Thoracic aorta (tissue), 2 donors: Measurements from ENCODE around the gene SNRK. TPM values are rescaled to one million over a fixed set of nuclear protein-coding genes. Genes with fewer than 3 reads are reported as not detected.

ENCODE experiments used
- ATAC-seq: fragments of 150-250 bp; one replicate; pipeline ENCODE4 v1.8.0; 2017; ENCODE audit warnings: low read depth; ENCODE audit not compliant: insufficient number of reproducible peaks, low FRiP score
- DNase-seq: peaks from one replicate; pipeline ENCODE4 v3.0.0-alpha.2; 2020; ENCODE audit warnings: low spot score
- H3K27ac ChIP-seq, 2 donors: fragments of 200-600 bp; sonication (generic); 1 replicate in 1 of 2; 2 replicates in 1 of 2; pipeline ENCODE4 v1.5.1; 2016; ENCODE audit warnings: mild to moderate bottlenecking in 2 of 2, moderate library complexity in 2 of 2
- H3K27me3 ChIP-seq: fragments of 200-600 bp; sonication (generic); replicated peaks from 2 replicates; pipeline ENCODE4 v1.6.0; 2016; ENCODE audit warnings: mild to moderate bottlenecking; ENCODE audit not compliant: insufficient read depth
- H3K36me3 ChIP-seq: fragments of 200-600 bp; sonication (generic); one replicate; pipeline ENCODE4 v1.5.1; 2016
- H3K4me1 ChIP-seq, 2 donors: fragments of 200-600 bp; sonication (generic); 1 replicate in 1 of 2; 2 replicates in 1 of 2; pipeline versions ENCODE4 v1.5.1 to v1.6.0; 2016; ENCODE audit warnings: low read depth in 2 of 2, mild to moderate bottlenecking in 1 of 2; ENCODE audit not compliant: control insufficient read depth in 1 of 2
- H3K4me3 ChIP-seq: fragments of 200-600 bp; sonication (generic); 2 replicates; pipeline ENCODE4 v1.5.1; 2016; ENCODE audit warnings: mild to moderate bottlenecking
- H3K9me3 ChIP-seq: fragments of 200-600 bp; sonication (generic); 2 replicates; pipeline ENCODE4 v1.5.1; 2016
- CTCF ChIP-seq: fragments of 200-600 bp; sonication (generic); IDR thresholded peaks from one replicate; pipeline ENCODE4 v1.5.1; 2019; ENCODE audit warnings: antibody characterized with exemption
- total RNA-seq, 2 donors: library from RNA; depleted of rRNA; stranded (reverse); fragments of >200 nt; gene quantifications; one replicate each; pipeline versions ENCODE4 v1.1.0 to v1.2.3, GENCODE V29; 2016

SNRK gene
- total RNA-seq, 2 donors from 2014 or later = 26.5 to 82.6 TPM

DNA sequence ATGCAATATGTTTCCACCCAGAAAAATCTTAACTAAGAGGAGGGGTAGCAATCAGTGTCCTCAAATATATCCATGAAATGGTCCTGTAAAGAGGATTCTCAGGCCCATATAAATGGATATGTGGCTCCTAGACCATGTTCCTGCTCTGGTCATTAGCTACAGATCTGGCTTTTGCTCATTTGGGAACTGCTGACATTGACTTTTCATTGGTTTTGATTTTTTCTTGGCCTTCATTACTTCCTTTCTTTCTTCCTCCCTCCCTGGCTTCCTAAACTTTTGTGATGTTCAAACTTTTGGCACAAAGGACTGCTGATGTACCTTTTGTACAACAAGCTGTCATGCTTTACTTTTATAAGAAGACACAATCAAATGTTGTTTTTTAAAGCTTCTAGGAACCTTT, 41.6 kb upstream of the SNRK start:
- TF ChIP-seq CTCF = no peak
- Histone ChIP-seq H3K9me3 (no peaks in the 10 kb centered on the region), H3K27me3 (no peaks in the 10 kb centered on the region), H3K36me3 (no peaks in the 10 kb centered on the region), H3K4me3 (no peak overlapping the region), H3K27ac (no peak overlapping the region), H3K4me1 (no peaks in the 10 kb centered on the region)
- DNase-seq (no peak), ATAC-seq (no peak)

DNA sequence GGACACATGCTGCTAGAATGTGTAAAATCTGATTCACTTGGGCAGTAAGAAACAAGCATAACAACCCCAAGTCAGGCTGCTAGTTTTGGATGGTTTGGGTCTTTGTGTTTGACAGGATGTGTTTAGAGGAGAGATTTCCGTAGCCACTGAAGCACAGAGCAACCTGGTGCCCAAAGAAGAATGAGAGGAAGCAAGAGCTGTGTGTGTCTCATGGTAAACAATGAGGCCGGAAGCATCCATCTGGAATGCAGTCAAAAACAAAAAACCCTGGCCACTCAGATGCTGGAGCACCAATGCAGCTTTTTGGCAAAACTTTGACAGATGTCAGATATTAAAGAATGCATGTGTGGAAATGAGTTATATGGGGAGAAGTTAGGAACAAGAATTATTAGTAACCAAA, 39.4 kb upstream of the SNRK start:
- no peak overlapping the region for H3K27ac ChIP-seq
- no peak for TF ChIP-seq CTCF
- no peak overlapping the region for H3K4me3 ChIP-seq
- DNase-seq (no peak), ATAC-seq (no peak)
- H3K36me3 ChIP-seq = no peaks in the 10 kb centered on the region
- no peaks in the 10 kb centered on the region for H3K27me3 ChIP-seq
- no peaks in the 10 kb centered on the region for H3K4me1 ChIP-seq
- no peaks in the 10 kb centered on the region for H3K9me3 ChIP-seq

- no peaks in the 10 kb centered on the region for H3K4me1 ChIP-seq
- no peak for DNase-seq
- ATAC-seq = no peak
- no peak for TF ChIP-seq CTCF
- H3K27ac ChIP-seq = no peak overlapping the region
- no peak overlapping the region for H3K4me3 ChIP-seq
- H3K9me3 ChIP-seq = no peaks in the 10 kb centered on the region
- no peaks in the 10 kb centered on the region for H3K36me3 ChIP-seq
- no peaks in the 10 kb centered on the region for H3K27me3 ChIP-seq
These were observed 38.7 kb upstream of the SNRK start for GRCh38 chr3:43247561-43248184.

- no peak for ATAC-seq
- H3K36me3 ChIP-seq = no peaks in the 10 kb centered on the region
- H3K4me3 ChIP-seq = no peak overlapping the region
- no peak for TF ChIP-seq CTCF
- no peak for DNase-seq
- no peaks in the 10 kb centered on the region for H3K27me3 ChIP-seq
- no peak overlapping the region for H3K27ac ChIP-seq
- H3K4me1 ChIP-seq = no peaks in the 10 kb centered on the region
- no peaks in the 10 kb centered on the region for H3K9me3 ChIP-seq
These were observed 38.2 kb upstream of the SNRK start for GRCh38 chr3:43248185-43248583.

GRCh38 chr3:43248973-43249372, 37.4 kb upstream of the SNRK start:
- no peak for TF ChIP-seq CTCF
- Histone ChIP-seq H3K4me3 (no peak overlapping the region), H3K9me3 (no peaks in the 10 kb centered on the region), H3K36me3 (no peaks in the 10 kb centered on the region), H3K27me3 (no peaks in the 10 kb centered on the region), H3K4me1 (no peaks in the 10 kb centered on the region), H3K27ac (no peak overlapping the region)
- ATAC-seq (no peak), DNase-seq (no peak)
